Osteoblast (primary cell): ENCODE results near the gene SEC24B. TPM values are rescaled to one million over a fixed set of nuclear protein-coding genes. Genes with fewer than 3 reads are reported as not detected.

Experiments
- DNase-seq: peaks from one replicate; pipeline ENCODE4 v3.0.0; 2011; ENCODE audit warnings: low spot score, mixed read lengths; ENCODE audit not compliant: insufficient read length; ENCODE audit errors: missing footprints
- H2AFZ ChIP-seq: 2 replicates; pipeline ENCODE4 v1.6.0; 2011; ENCODE audit warnings: mild to moderate bottlenecking, low read length
- H3K27ac ChIP-seq: 2 replicates; pipeline ENCODE4 v1.5.1; 2011; ENCODE audit warnings: mild to moderate bottlenecking, low read depth, low read length, moderate library complexity
- H3K27me3 ChIP-seq: 2 replicates; pipeline ENCODE4 v1.6.0; 2012; ENCODE audit warnings: mild to moderate bottlenecking, control low read depth, inconsistent platforms, low read length, moderate library complexity; ENCODE audit not compliant: insufficient read depth
- H3K36me3 ChIP-seq: 2 replicates; pipeline ENCODE4 v1.5.1; 2011; ENCODE audit warnings: mild to moderate bottlenecking, low read length, control low read depth, moderate library complexity; ENCODE audit not compliant: insufficient read depth
- H3K4me1 ChIP-seq: 2 replicates; pipeline ENCODE4 v1.5.1; 2011; ENCODE audit warnings: mild to moderate bottlenecking, low read length, control low read depth, moderate library complexity; ENCODE audit not compliant: insufficient read depth
- H3K4me2 ChIP-seq: 2 replicates; pipeline ENCODE4 v1.6.0; 2011; ENCODE audit warnings: mild to moderate bottlenecking, low read length; ENCODE audit not compliant: insufficient read depth
- H3K4me3 ChIP-seq: fragments of 200-600 bp; sonication (generic); 3 replicates; pipeline ENCODE4 v1.5.1; 2012; ENCODE audit warnings: mild to moderate bottlenecking, low read length, inconsistent platforms; ENCODE audit not compliant: insufficient read depth
- H3K79me2 ChIP-seq: 2 replicates; pipeline ENCODE4 v1.6.0; 2012; ENCODE audit warnings: mild to moderate bottlenecking, low read length, control low read depth, inconsistent platforms; ENCODE audit not compliant: insufficient read depth
- H3K9me3 ChIP-seq: 2 replicates; pipeline ENCODE4 v1.5.1; 2011; ENCODE audit warnings: low read depth, low read length, control low read depth
- H4K20me1 ChIP-seq: 2 replicates; pipeline ENCODE4 v1.6.0; 2012; ENCODE audit warnings: mild to moderate bottlenecking, low read length, control low read depth; ENCODE audit not compliant: insufficient read depth
- CTCF ChIP-seq: IDR thresholded peaks from 2 replicates; pipeline ENCODE4 v1.5.1; 2011; ENCODE audit warnings: mild to moderate bottlenecking, low read depth, low read length, moderate library complexity; ENCODE audit errors: extremely low read depth
- total RNA-seq: library from RNA; depleted of rRNA; stranded (reverse); fragments of >200 nt; gene quantifications from 2 replicates; pipeline ENCODE4 v1.2.3, GENCODE V29; 2012

The SEC24B gene
- total RNA-seq, 1 donor: 18.1 TPM

GRCh38 chr4:109407027-109407737 lies 26.4 kb upstream of the SEC24B start:
- no peaks in the 10 kb centered on the region for H3K4me1 ChIP-seq
- H3K27ac ChIP-seq: no peak overlapping the region
- H2AFZ ChIP-seq: no peak overlapping the region
- no peak for DNase-seq
- H3K36me3 ChIP-seq: no peaks in the 10 kb centered on the region
- H3K4me3 ChIP-seq: no peak overlapping the region
- H3K9me3 ChIP-seq: no peaks in the 10 kb centered on the region
- H4K20me1 ChIP-seq: no peaks in the 10 kb centered on the region
- H3K27me3 ChIP-seq: no peaks in the 10 kb centered on the region
- no peak overlapping the region for H3K4me2 ChIP-seq
- no peak for TF ChIP-seq CTCF
- H3K79me2 ChIP-seq: no peaks in the 10 kb centered on the region

- H3K27ac ChIP-seq: no peak overlapping the region
- no peaks in the 10 kb centered on the region for H3K36me3 ChIP-seq
- no peak for TF ChIP-seq CTCF
- no peak overlapping the region for H2AFZ ChIP-seq
- no peaks in the 10 kb centered on the region for H3K79me2 ChIP-seq
- no peaks in the 10 kb centered on the region for H4K20me1 ChIP-seq
- H3K4me2 ChIP-seq: no peak overlapping the region
- no peaks in the 10 kb centered on the region for H3K9me3 ChIP-seq
- no peak for DNase-seq
- H3K27me3 ChIP-seq: no peaks in the 10 kb centered on the region
- no peak overlapping the region for H3K4me3 ChIP-seq
- no peaks in the 10 kb centered on the region for H3K4me1 ChIP-seq
Observed at GRCh38 chr4:109408711-109409110, 24.9 kb upstream of the SEC24B start.

- no peaks in the 10 kb centered on the region for H3K36me3 ChIP-seq
- H3K27ac ChIP-seq: no peak overlapping the region
- no peaks in the 10 kb centered on the region for H3K9me3 ChIP-seq
- no peak for DNase-seq
- no peak for TF ChIP-seq CTCF
- no peaks in the 10 kb centered on the region for H3K27me3 ChIP-seq
- no peak overlapping the region for H3K4me2 ChIP-seq
- no peaks in the 10 kb centered on the region for H4K20me1 ChIP-seq
- no peak overlapping the region for H3K4me3 ChIP-seq
- no peaks in the 10 kb centered on the region for H3K79me2 ChIP-seq
- H2AFZ ChIP-seq: no peak overlapping the region
- H3K4me1 ChIP-seq: no peaks in the 10 kb centered on the region
Observed at GRCh38 chr4:109410226-109410625, 23.4 kb upstream of the SEC24B start.

GRCh38 chr4:109410776-109411175 lies 22.8 kb upstream of the SEC24B start:
- Histone ChIP-seq H3K27ac (no peak overlapping the region), H3K9me3 (no peaks in the 10 kb centered on the region), H3K27me3 (no peaks in the 10 kb centered on the region), H3K4me2 (no peak overlapping the region), H3K4me1 (no peaks in the 10 kb centered on the region), H3K79me2 (no peaks in the 10 kb centered on the region), H3K36me3 (no peaks in the 10 kb centered on the region), H4K20me1 (no peaks in the 10 kb centered on the region), H2AFZ (no peak overlapping the region), H3K4me3 (no peak overlapping the region)
- TF ChIP-seq CTCF: no peak
- peak; percentile 79 for DNase-seq
